SU-DHL-6 (cell line): ENCODE data around the gene GPATCH2.

ENCODE experiments used
- H2AFZ ChIP-seq: fragments of 200-600 bp; sonication (generic); 2 replicates; pipeline ENCODE4 v1.6.1; 2014; ENCODE audit warnings: low read depth, mild to moderate bottlenecking, moderate library complexity, mixed read lengths, antibody characterized with exemption, low read length; ENCODE audit not compliant: severe bottlenecking
- H3F3A ChIP-seq: fragments of 200-600 bp; shearing (Covaris generic); 2 replicates; pipeline ENCODE4 v1.6.0; 2016; ENCODE audit warnings: antibody characterized with exemption, mild to moderate bottlenecking; ENCODE audit not compliant: insufficient read depth
- H3K27ac ChIP-seq: fragments of 200-600 bp; sonication (generic); 2 replicates; pipeline ENCODE4 v1.5.1; 2016; ENCODE audit warnings: low read depth, mild to moderate bottlenecking, low read length, moderate library complexity, mixed read lengths
- H3K27me3 ChIP-seq: fragments of 200-600 bp; sonication (generic), shearing (Covaris generic); 2 replicates; pipeline ENCODE4 v1.6.0; 2014; ENCODE audit warnings: mild to moderate bottlenecking, low read length
- H3K36me3 ChIP-seq: fragments of 200-600 bp; sonication (generic); 2 replicates; pipeline ENCODE4 v1.6.1; 2014; ENCODE audit warnings: mild to moderate bottlenecking, low read length, mixed read lengths
- H3K4me2 ChIP-seq: fragments of 300-600, 200-600 bp; shearing (Covaris generic), sonication (generic); 2 replicates; pipeline ENCODE4 v1.6.0; 2014; ENCODE audit warnings: low read length, low read depth, mild to moderate bottlenecking; ENCODE audit not compliant: poor library complexity, severe bottlenecking
- H3K4me3 ChIP-seq: fragments of 200-600 bp; sonication (generic); 2 replicates; pipeline ENCODE4 v1.5.1; 2014; ENCODE audit warnings: antibody characterized with exemption, low read length, mild to moderate bottlenecking, mixed read lengths; ENCODE audit not compliant: insufficient read depth, poor library complexity, severe bottlenecking
- H3K79me2 ChIP-seq: fragments of 200-600 bp; sonication (generic); 2 replicates; pipeline ENCODE4 v1.6.1; 2014; ENCODE audit warnings: mild to moderate bottlenecking, low read length, moderate library complexity; ENCODE audit not compliant: insufficient read depth
- H3K9ac ChIP-seq: fragments of 200-600 bp; sonication (generic); 2 replicates; pipeline ENCODE4 v1.7.0; 2014; ENCODE audit warnings: mild to moderate bottlenecking, low read length
- H3K9me2 ChIP-seq: fragments of 200-600 bp; sonication (generic); replicated peaks from 2 replicates; pipeline ENCODE4 v1.6.1; 2014; ENCODE audit warnings: low read length; ENCODE audit not compliant: insufficient read depth
- H3K9me3 ChIP-seq: fragments of 200-600 bp; sonication (generic); 2 replicates; pipeline ENCODE4 v1.6.1; 2014; ENCODE audit warnings: low read length, mixed read lengths; ENCODE audit not compliant: insufficient read depth
- H4K20me1 ChIP-seq: fragments of 200-600 bp; sonication (generic); 2 replicates; pipeline ENCODE4 v1.6.1; 2014; ENCODE audit warnings: low read depth, mild to moderate bottlenecking, antibody characterized with exemption, low read length, moderate library complexity, mixed read lengths
- CTCF ChIP-seq: fragments of 200-600 bp; sonication (generic); IDR thresholded peaks from one replicate; pipeline ENCODE4 v1.5.1; 2017; ENCODE audit warnings: antibody characterized with exemption, mild to moderate bottlenecking, low read length, moderate library complexity; ENCODE audit not compliant: insufficient read depth, poor library complexity, severe bottlenecking
- EZH2phosphoT487 ChIP-seq: fragments of 200-600 bp; sonication (generic), shearing (Covaris generic); conservative IDR thresholded peaks from 2 replicates; pipeline ENCODE4 v1.6.1; 2018; ENCODE audit warnings: mild to moderate bottlenecking, antibody characterized with exemption, low read length, moderate library complexity, mixed read lengths

Gene GPATCH2

GRCh38 chr1:217561446-217561845 is 69.4 kb downstream of the GPATCH2 start:
- Histone ChIP-seq H3K4me3 (no peak overlapping the region), H3K4me2 (no peak overlapping the region), H3K9me3 (no peaks in the 10 kb centered on the region), H3K9me2 (no peaks in the 10 kb centered on the region), H3F3A (no peaks in the 10 kb centered on the region), H4K20me1 (no peaks in the 10 kb centered on the region), H3K79me2 (no peaks in the 10 kb centered on the region), H3K27ac (no peak overlapping the region), H3K9ac (no peak overlapping the region), H2AFZ (no peak overlapping the region), H3K27me3 (no peaks in the 10 kb centered on the region), H3K36me3 (no peaks in the 10 kb centered on the region)
- TF ChIP-seq EZH2phosphoT487, result no peak
- no peak for TF ChIP-seq CTCF

- Histone ChIP-seq H3K79me2 (no peaks in the 10 kb centered on the region), H3K27me3 (no peaks in the 10 kb centered on the region), H3K9me2 (no peaks in the 10 kb centered on the region), H3K27ac (no peak overlapping the region), H3K9ac (no peak overlapping the region), H4K20me1 (no peaks in the 10 kb centered on the region), H3K9me3 (no peaks in the 10 kb centered on the region), H3F3A (no peaks in the 10 kb centered on the region), H3K36me3 (no peaks in the 10 kb centered on the region), H2AFZ (no peak overlapping the region), H3K4me2 (no peak overlapping the region), H3K4me3 (no peak overlapping the region)
- no peak for TF ChIP-seq CTCF
- TF ChIP-seq EZH2phosphoT487, result no peak
These were observed 76.0 kb downstream of the GPATCH2 start for GRCh38 chr1:217554849-217555248.

GRCh38 chr1:217553949-217554509 is 76.9 kb downstream of the GPATCH2 start:
- Histone ChIP-seq H3K4me2 (no peak overlapping the region), H3F3A (no peaks in the 10 kb centered on the region), H4K20me1 (no peaks in the 10 kb centered on the region), H3K9me2 (no peaks in the 10 kb centered on the region), H3K27ac (no peak overlapping the region), H3K9me3 (no peaks in the 10 kb centered on the region), H2AFZ (no peak overlapping the region), H3K79me2 (no peaks in the 10 kb centered on the region), H3K27me3 (no peaks in the 10 kb centered on the region), H3K9ac (no peak overlapping the region), H3K36me3 (no peaks in the 10 kb centered on the region), H3K4me3 (no peak overlapping the region)
- no peak for TF ChIP-seq EZH2phosphoT487
- TF ChIP-seq CTCF, result no peak
